ENCODE results near the gene C1orf87. TPM values are rescaled to one million over a fixed set of nuclear protein-coding genes. Genes with fewer than 3 reads are reported as not detected.

The C1orf87 gene
- total and polyA plus RNA-seq, 11 donors: not detected

- H3K4me1 ChIP-seq: no peaks in the 10 kb centered on the region
- no peak for ATAC-seq
- TF ChIP-seq POLR2A (IDR thresholded peaks at IDR 0.05): no peak
- TF ChIP-seq CTCF (IDR thresholded peaks at IDR 0.05): no peak
Observed at GRCh38 chr1:60025552-60025951, 48.0 kb downstream of the C1orf87 start.

GRCh38 chr1:60017508-60018205 lies 55.9 kb downstream of the C1orf87 start:
- TF ChIP-seq CTCF (IDR thresholded peaks at IDR 0.05) (no peak), POLR2A (IDR thresholded peaks at IDR 0.05) (no peak)
- Histone ChIP-seq H3K4me1 (no peaks in the 10 kb centered on the region), H3K9me3 (peaks cover 0 to 11% (median 2%) of the 10 kb centered on the region in 12 donors), H3K27ac (no peak overlapping the region), H3K27me3 (no peaks in the 10 kb centered on the region), H3K4me3 (no peak overlapping the region), H3K36me3 (no peaks in the 10 kb centered on the region)
- intact Hi-C loops (cut with DNase I): no loop called here
- DNase-seq (no peak), ATAC-seq (no peak)
- WGBS, 4 donors: 75 to 83% (median 81%) methylated on average over 4 of the region's 4 CpGs

More at GRCh38 chr1:60025552-60025951, 48.0 kb downstream of the C1orf87 start:
- no peak overlapping the region for H3K4me3 ChIP-seq
- H3K36me3 ChIP-seq: no peaks in the 10 kb centered on the region
- H3K27ac ChIP-seq: no peak overlapping the region
- no peak for DNase-seq
- H3K9me3 ChIP-seq: no peaks in the 10 kb centered on the region
- H3K27me3 ChIP-seq: no peaks in the 10 kb centered on the region
- intact Hi-C loops (cut with DNase I): no loop called here

GRCh38 chr1:60010690-60011089 lies 62.9 kb downstream of the C1orf87 start:
- Histone ChIP-seq H3K4me3 (no peak overlapping the region), H3K36me3 (no peaks in the 10 kb centered on the region), H3K27me3 (no peaks in the 10 kb centered on the region), H3K27ac (no peak overlapping the region), H3K9me3 (no peaks in the 10 kb centered on the region), H3K4me1 (no peaks in the 10 kb centered on the region)
- DNase-seq: no peak
- intact Hi-C loops (cut with DNase I): no loop called here
- no peak for TF ChIP-seq POLR2A (IDR thresholded peaks at IDR 0.05)
- no peak for TF ChIP-seq CTCF (IDR thresholded peaks at IDR 0.05)
- WGBS, 4 donors: 68 to 73% (median 70%) methylated on average over 1 of the region's 1 CpG
- ATAC-seq: no peak

- H3K4me1 ChIP-seq: no peaks in the 10 kb centered on the region
- DNase-seq: no peak
- ATAC-seq: no peak
- no peaks in the 10 kb centered on the region for H3K9me3 ChIP-seq
- no peaks in the 10 kb centered on the region for H3K36me3 ChIP-seq
- 64 to 82% (median 70%) methylated on average over 4 of the region's 4 CpGs for WGBS, 4 donors
- TF ChIP-seq CTCF (IDR thresholded peaks at IDR 0.05) (no peak), POLR2A (IDR thresholded peaks at IDR 0.05) (no peak)
- H3K27ac ChIP-seq: no peak overlapping the region
- H3K4me3 ChIP-seq: no peak overlapping the region
- H3K27me3 ChIP-seq: no peaks in the 10 kb centered on the region
- intact Hi-C loops (cut with DNase I): no loop called here
Observed at GRCh38 chr1:60008500-60008899, 65.1 kb downstream of the C1orf87 start.

All from heart left ventricle (tissue), 16 donors.